Umbilical cord (tissue), 2 donors: Measurements from ENCODE around the gene MN1. TPM values are rescaled to one million over a fixed set of nuclear protein-coding genes. Genes with fewer than 3 reads are reported as not detected.

Source experiments
- DNase-seq: peaks from one replicate; pipeline ENCODE4 v3.0.0-alpha.2; 2015; ENCODE audit warnings: low spot score
- total RNA-seq: library from RNA; depleted of rRNA; stranded (reverse); fragments of >200 nt; gene quantifications from one replicate; pipeline ENCODE4 v1.2.3, GENCODE V29; 2014; ENCODE audit warnings: low replicate concordance; ENCODE audit not compliant: insufficient read depth

Gene MN1
- total RNA-seq, 1 donor from 2014 or later: 9.9 TPM

DNA sequence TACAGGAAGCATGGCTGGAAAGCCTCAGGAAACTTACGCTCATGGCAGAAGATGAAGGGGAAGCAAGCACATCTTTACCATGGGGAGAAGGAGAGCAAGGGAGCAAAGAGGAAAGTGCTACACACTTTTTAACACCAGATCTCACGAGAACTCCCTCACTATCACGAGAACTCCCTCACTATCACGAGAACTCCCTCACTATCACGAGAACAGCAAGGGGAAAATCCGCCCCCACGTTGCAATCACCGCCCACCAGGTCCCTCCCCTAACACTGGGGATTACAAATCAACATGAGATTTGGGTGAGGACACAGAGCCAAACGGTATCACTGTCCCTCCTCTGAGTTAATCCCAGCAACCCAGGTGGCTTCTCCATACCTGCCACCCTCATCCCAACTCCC is 84.5 kb downstream of the MN1 start:
- DNase-seq: no peak

DNA sequence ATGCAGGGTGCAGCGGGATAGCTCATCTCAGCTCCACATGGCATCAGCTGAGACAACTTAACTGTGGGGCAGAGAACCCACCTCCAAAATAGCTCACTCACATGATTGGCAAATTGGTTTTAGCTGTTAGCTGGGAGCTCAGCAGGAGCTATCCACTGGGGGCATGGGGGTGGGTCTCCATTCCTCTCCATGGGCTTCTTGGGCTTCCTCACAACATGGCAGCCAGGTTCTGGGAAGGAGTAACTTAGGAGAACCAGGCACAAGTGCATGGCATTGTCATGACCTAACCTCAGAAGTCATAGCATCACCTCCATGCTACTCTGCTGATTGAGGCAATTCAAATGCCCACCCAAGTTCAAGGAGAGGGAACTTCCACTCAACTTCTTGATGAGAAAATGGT is 85.5 kb downstream of the MN1 start:
- DNase-seq: no peak

DNA sequence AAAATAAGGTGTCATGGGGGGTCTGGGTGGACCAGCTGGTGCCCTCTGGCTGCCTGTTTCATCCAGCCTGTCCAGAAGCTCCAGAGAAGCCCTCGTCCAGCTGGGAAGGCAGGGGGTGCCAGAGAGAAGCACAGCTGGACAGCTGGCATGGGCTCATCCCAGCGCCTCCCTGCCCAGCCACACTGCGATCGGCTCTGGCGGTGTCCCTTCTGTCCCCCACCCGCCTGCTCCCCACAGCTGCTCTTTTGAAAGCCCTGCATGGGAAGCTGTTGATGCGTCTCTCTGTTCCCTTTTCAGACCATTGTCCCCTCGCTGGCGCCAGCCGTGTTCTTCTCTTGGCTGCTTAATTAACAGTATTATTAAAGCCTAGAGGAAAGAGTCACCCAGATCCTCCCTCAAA is 86.5 kb downstream of the MN1 start:
- DNase-seq: no peak

DNA sequence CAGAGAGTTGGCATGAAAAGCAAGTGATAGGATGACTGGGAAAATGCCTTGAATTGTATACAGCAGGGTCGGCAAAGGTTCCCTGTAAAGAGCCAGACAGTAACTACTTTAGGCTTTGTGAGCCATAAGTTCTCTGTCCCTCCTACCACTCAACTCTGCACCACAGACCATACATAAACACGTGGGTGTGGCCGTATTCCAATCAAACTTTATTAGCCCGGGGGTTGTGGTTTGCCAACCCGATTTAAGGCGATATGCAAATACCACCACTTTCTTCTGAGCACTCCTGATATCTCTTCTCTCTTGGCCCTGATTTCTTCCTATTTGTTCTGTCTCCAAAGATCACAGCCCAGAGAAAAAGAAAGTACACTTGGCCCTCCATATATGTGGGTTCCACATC is 87.5 kb downstream of the MN1 start:
- DNase-seq: peak; percentile 47

DNA sequence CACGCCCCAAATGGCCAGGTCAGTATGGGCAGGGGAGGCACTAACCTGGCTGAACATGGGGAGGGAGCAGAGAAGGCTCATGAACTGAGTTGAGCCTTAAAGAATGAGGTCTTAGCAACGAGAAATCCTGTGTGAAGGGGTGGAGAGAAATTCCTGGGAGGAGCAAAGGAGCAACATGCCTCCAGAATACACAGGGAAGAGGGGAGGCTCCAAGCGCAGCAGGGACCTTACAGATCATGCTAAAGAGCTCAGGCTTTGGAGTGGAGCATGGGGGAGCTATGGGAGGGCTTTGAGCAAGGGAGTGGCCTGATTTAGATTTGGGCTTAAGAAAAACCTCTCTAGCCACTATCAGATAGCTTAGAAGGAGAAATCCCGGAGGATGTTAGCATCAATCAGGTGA is 88.1 kb downstream of the MN1 start:
- peak; percentile 82 for DNase-seq

DNA sequence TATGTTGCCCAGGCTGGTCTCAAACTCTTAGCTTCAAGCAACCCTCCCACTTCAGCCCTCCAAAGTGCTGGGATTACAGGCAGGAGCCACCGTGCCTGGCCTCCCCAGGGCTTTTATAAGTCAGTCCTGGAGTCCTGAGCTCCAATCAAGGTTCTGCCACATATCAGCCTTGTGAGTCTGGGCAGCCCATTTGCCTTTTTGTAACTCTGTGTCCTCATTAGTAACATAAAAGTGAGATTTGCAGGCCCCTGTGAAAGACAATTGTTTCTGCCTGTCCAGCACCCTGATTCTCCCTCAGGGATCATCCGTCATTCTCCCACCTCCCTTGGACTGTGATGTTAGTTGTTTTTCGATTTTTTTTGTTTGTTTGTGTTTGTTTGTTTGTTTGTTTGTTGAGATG is 89.8 kb downstream of the MN1 start:
- DNase-seq: no peak

DNA sequence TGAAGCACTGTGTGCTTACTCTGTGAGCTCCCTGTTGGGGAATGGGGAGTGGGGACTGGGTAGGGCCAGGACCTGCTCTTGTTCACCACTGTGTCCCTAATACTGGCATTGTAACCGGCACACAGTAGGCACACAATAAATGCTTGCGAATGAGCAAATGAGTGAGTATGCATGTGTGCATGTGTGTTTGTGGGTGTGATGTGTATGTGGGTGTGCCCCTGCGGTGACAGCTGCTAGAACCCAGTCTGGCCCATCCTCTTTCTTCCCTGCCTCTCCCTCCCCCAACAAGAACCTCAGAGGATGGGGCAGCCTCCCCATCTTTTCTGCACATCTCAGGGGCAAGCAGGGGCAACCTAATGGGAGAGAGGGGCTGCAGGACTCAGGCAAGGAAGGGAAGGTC is 90.5 kb downstream of the MN1 start:
- no peak for DNase-seq

DNA sequence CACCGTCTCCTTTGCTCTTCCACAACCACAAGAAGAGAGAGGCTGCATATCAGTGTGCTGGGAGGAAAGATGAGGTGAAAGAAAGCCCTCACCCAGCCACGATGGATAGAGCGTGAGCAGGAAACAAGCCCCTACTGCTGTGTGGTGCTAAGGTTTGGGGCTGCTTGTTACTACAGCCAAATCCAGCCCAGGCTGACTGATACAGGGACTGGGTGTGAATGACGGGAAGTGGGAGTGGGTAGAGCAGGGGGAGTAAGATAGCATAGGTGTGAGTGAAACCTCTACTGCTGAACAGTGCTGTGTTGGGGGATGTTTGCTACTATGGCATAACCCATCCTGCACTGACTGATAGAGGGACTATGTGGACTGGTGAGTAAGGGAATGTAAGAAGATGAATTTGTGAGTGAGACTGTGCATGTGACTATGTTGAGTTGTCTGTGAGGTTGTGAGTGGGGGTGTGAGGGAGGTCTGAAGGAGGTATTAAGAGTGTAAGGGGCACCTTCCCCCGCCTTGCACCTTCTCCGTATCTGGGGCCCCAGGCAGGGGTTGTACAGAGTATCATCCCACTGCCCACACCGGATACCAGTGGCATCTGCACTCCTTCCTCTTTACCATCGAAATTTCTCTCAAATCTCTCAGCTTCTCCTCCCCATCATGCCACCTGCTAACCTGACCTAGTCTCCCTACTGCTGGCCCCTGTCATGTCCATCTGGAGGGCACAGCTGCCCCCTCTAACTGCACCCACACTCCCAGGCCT is 91.5 kb downstream of the MN1 start:
- DNase-seq: no peak

DNA sequence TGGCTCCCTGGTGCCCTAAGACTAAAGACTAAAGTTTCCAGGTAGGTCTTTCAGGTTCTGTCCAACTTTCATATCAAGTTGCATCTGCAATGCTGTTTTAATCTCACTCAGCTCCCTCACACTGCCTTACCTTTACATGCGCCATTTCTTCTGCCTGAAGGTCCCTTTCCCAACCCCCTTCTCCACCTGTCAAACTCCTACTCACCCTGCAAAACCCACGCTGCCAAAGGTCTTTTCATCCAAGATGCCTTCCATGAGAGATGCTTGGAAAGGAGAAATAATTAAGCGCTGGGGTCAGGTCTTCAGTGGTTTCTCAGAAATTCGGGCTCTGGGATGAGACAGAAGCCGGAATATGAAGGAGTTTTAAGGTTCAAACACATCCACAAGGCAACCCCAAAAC is 95.1 kb downstream of the MN1 start:
- no peak for DNase-seq

DNA sequence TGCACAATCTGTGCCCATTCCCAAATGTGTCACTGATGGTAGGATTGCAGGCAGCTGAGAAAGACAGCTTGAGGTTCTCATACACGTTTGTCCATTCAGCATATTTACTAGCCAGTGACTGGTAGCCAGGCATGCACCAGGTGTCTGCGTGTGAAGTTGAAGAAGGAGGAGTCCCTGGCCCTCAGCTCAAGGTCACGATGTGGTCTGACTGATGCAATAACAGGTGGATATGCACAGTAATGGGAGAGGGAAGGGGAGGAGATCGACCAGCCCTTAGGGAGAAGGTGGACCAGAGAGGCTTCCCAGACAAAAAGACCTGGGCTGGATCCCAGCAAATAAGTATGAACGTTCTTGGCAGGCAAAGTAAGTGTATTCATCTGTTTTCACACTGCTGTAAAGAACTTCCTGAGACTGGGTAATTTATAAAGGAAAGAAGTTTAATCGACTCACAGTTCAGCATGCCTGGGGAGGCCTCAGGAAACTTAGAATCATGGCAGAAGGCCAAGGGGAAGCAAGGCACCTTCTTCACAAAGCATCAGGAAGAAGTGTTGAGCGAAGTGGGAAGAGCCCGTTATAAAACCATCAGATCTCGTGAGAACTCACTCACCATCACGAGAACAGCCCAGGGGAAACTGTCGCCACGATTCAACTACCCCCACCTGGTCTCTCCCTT is 96.0 kb downstream of the MN1 start:
- no peak for DNase-seq

DNA sequence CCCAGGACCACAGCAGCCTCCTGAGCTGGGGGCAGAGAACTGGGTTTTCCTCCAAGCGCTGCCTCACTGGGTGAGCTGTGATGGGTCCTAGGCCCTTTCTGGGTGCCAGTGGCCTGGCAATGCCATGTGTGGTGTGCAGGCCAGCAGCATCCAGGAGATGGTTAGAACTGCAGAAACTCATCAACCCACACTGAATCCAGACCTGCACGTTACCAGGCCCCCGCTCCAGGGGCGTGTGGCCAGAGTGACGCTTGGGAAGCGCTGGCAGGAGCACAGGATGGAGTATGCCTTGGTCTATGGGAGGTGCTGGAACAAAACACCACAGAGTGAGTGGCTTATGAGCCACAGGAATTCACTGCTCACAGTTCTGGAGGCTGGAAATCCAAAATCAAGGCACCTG is 97.0 kb downstream of the MN1 start:
- DNase-seq: no peak

DNA sequence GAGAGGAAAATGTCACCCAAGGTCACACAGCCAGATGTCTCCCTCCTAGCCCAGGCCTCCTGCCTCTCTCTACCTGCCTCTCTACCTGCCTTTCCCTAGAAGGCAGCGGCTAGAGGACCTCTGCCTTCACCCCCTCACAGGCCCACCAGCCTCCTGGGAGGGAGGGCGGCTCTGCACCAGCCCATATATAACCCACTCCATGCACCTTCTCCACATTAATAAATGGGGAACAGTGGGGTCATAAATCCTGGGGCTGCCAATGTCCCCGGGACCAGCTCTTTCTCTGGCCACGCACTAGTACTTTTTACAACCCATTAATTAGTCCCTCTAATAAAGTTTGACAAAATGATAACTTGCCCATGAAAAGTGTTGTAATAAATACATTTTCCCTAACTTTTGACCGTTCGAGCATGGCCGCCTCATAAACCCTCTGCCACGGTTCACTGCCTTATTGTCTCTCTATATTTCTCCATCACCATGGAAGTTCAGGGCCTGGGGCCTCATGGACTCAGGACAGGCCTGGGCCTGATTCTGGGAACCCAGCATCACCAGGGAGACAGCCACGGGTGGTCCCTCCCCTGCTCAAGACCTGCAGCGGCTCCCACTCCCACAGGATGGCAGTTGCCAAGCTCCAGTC is 102.1 kb downstream of the MN1 start:
- no peak for DNase-seq

DNA sequence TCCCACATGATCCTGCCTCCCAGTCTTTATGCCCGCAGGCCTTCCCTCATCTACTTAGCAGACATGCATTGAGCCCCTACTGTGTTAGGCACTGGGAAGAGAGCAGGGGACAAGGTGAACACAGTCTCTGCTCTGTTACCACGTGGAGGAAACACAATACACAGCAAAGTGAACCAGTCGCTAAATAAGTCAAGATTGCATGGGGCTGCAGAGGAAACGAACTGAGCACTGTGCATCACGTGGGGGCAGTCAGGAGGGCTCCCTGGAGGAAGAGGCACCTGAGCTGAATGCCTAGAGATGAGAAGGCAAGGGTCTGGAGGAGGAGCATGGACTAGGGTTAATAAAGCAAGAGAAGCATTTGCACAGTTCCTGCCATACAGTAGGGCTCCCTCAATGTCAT is 102.7 kb downstream of the MN1 start:
- no peak for DNase-seq

Other genes with a start within 250 kb of the MN1 start
- gene PITPNB, start 117.5 kb upstream of the MN1 start, total RNA-seq: 95.8 TPM